Trophoblast cell (in vitro differentiated cells and primary cell): Measurements from ENCODE around the gene STOM.
A peak's percentile ranks its signal among the peaks of the same experiment; 100 is the strongest.

Experiments
- DNase-seq, 2 donors: peaks; one replicate each; pipeline ENCODE4 v3.0.0-alpha.2; 2016
- H2AFZ ChIP-seq: 2 replicates; pipeline ENCODE4 v1.6.1; 2013; ENCODE audit warnings: low read length, moderate library complexity, mild to moderate bottlenecking; ENCODE audit not compliant: insufficient read depth, poor library complexity
- H2AK5ac ChIP-seq: 2 replicates; pipeline ENCODE4 v1.6.1; 2013; ENCODE audit warnings: mild to moderate bottlenecking, low read length
- H2BK120ac ChIP-seq: 2 replicates; pipeline ENCODE4 v1.6.1; 2013; ENCODE audit warnings: low read length, mild to moderate bottlenecking, moderate library complexity; ENCODE audit not compliant: insufficient read depth, poor library complexity
- H2BK12ac ChIP-seq: 2 replicates; pipeline ENCODE4 v1.6.1; 2013; ENCODE audit warnings: mild to moderate bottlenecking, low read length, moderate library complexity
- H2BK5ac ChIP-seq: 2 replicates; pipeline ENCODE4 v1.6.1; 2013; ENCODE audit warnings: low read length, low read depth, moderate library complexity, mild to moderate bottlenecking; ENCODE audit not compliant: poor library complexity
- H3K14ac ChIP-seq: 2 replicates; pipeline ENCODE4 v1.6.1; 2013; ENCODE audit warnings: mild to moderate bottlenecking, low read length
- H3K18ac ChIP-seq: 2 replicates; pipeline ENCODE4 v1.6.1; 2013; ENCODE audit warnings: mild to moderate bottlenecking, low read length
- H3K23ac ChIP-seq: 2 replicates; pipeline ENCODE4 v1.6.1; 2013; ENCODE audit warnings: low read length
- H3K27ac ChIP-seq: 2 replicates; pipeline ENCODE4 v1.5.1; 2013; ENCODE audit warnings: low read depth, mild to moderate bottlenecking, inconsistent platforms, low read length, moderate library complexity
- H3K27me3 ChIP-seq: 2 replicates; pipeline ENCODE4 v1.6.1; 2013; ENCODE audit warnings: inconsistent platforms, mild to moderate bottlenecking, low read length, moderate library complexity; ENCODE audit not compliant: insufficient read depth
- H3K36me3 ChIP-seq, 2 experiments: 1 replicate in 1 of 2; 2 replicates in 1 of 2; pipeline ENCODE4 v1.6.1; 2013; ENCODE audit warnings: low read length in 2 of 2, mild to moderate bottlenecking in 2 of 2, moderate library complexity in 1 of 2; ENCODE audit not compliant: insufficient read depth in 2 of 2, control insufficient read depth in 1 of 2
- H3K4ac ChIP-seq: 2 replicates; pipeline ENCODE4 v1.6.1; 2013; ENCODE audit warnings: low read depth, mild to moderate bottlenecking, low read length, moderate library complexity
- H3K4me1 ChIP-seq, 2 experiments: 1 replicate in 1 of 2; 2 replicates in 1 of 2; pipeline ENCODE4 v1.6.1; 2013; ENCODE audit warnings: low read length in 2 of 2, mild to moderate bottlenecking in 2 of 2, moderate library complexity in 1 of 2; ENCODE audit not compliant: insufficient read depth in 2 of 2, control insufficient read depth in 1 of 2
- H3K4me2 ChIP-seq: 2 replicates; pipeline ENCODE4 v1.6.1; 2013; ENCODE audit warnings: inconsistent platforms, mild to moderate bottlenecking, low read length, moderate library complexity
- H3K4me3 ChIP-seq: 2 replicates; pipeline ENCODE4 v1.5.1; 2013; ENCODE audit warnings: mild to moderate bottlenecking, low read depth, low read length, inconsistent platforms
- H3K79me1 ChIP-seq: one replicate; pipeline ENCODE4 v1.6.1; 2013; ENCODE audit warnings: low read length
- H3K79me2 ChIP-seq: 2 replicates; pipeline ENCODE4 v1.6.1; 2013; ENCODE audit warnings: low read length, mild to moderate bottlenecking; ENCODE audit not compliant: control insufficient read depth, insufficient read depth, poor library complexity
- H3K9ac ChIP-seq: 2 replicates; pipeline ENCODE4 v1.6.1; 2013; ENCODE audit warnings: mild to moderate bottlenecking, low read length
- H3K9me3 ChIP-seq: 2 replicates; pipeline ENCODE4 v1.6.1; 2013; ENCODE audit warnings: low read depth, mild to moderate bottlenecking, control low read depth, inconsistent platforms, low read length; ENCODE audit not compliant: insufficient read depth
- H4K12ac ChIP-seq: 2 replicates; pipeline ENCODE4 v1.6.1; 2013; ENCODE audit warnings: low read depth, mild to moderate bottlenecking, low read length, moderate library complexity
- H4K8ac ChIP-seq: 2 replicates; pipeline ENCODE4 v1.6.1; 2013; ENCODE audit warnings: low read depth, mild to moderate bottlenecking, low read length, moderate library complexity
- H4K91ac ChIP-seq: one replicate; pipeline ENCODE4 v1.6.1; 2013; ENCODE audit warnings: low read depth, mild to moderate bottlenecking, low read length, moderate library complexity
- WGBS: extraction: QIAGEN DNeasy Blood & Tissue Kit; methylation state at CpG from one replicate; pipeline ENCODE4 v1.1.7; 2013; ENCODE audit warnings: missing lambda C conversion rate; ENCODE audit not compliant: insufficient read length, insufficient coverage; ENCODE audit errors: extremely low coverage; 5-methylcytosine and 5-hydroxymethylcytosine counted together

The STOM gene

DNA sequence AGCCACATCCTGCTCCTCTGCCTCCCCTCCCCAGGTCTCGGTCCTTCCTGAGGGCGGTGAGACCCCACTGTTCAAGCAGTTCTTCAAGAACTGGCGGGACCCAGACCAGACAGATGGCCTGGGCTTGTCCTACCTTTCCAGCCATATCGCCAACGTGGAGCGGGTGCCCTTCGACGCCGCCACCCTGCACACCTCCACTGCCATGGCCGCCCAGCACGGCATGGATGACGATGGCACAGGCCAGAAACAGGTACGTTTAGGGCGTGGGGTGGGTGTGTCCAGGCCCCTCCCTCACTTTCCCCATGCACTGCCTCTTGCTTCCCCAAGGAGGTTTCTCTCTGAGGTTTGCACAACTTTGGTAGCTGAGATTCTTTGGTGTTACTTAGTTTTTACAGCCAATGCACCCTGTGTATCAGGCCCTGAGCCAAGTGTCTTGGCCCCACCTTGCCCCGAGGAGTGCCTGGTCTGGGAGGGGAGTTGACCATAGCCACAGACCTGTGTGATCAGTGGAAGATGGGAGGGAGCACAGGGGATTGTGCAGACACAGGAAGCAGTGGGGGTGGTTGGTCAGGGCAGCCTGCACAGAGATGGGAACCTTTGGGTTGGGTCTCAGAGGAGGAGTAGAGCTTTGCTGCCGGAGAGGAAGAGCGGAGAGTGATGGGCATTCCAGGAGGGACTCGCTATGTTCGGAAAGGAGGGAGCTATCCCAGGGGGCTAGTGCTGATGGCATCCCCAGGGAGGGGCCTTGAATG is 51.2 kb downstream of the STOM start:
- Histone ChIP-seq H3K4me2 (no peak overlapping the region), H4K8ac (no peak overlapping the region), H3K9me3 (peaks cover 1% of the 10 kb centered on the region), H3K27me3 (no peaks in the 10 kb centered on the region), H3K36me3 (peaks cover 33 to 45% of the 10 kb centered on the region in 2 experiments), H2AFZ (no peak overlapping the region), H3K9ac (peak overlapping the region; percentile 63), H2BK12ac (no peak overlapping the region), H3K79me2 (no peaks in the 10 kb centered on the region), H4K12ac (no peak overlapping the region), H2AK5ac (no peak overlapping the region), H3K14ac (no peak overlapping the region), H2BK120ac (no peak overlapping the region), H3K4me3 (no peak overlapping the region), H3K27ac (no peak overlapping the region), H3K18ac (no peak overlapping the region), H3K4me1 (no peaks in the 10 kb centered on the region), H2BK5ac (no peak overlapping the region), H3K23ac (no peak overlapping the region), H4K91ac (no peak overlapping the region), H3K4ac (no peak overlapping the region), H3K79me1 (no peaks in the 10 kb centered on the region)
- DNase-seq, result no peak
- no CpG with 5 or more reads among the region's 19 CpGs for WGBS

DNA sequence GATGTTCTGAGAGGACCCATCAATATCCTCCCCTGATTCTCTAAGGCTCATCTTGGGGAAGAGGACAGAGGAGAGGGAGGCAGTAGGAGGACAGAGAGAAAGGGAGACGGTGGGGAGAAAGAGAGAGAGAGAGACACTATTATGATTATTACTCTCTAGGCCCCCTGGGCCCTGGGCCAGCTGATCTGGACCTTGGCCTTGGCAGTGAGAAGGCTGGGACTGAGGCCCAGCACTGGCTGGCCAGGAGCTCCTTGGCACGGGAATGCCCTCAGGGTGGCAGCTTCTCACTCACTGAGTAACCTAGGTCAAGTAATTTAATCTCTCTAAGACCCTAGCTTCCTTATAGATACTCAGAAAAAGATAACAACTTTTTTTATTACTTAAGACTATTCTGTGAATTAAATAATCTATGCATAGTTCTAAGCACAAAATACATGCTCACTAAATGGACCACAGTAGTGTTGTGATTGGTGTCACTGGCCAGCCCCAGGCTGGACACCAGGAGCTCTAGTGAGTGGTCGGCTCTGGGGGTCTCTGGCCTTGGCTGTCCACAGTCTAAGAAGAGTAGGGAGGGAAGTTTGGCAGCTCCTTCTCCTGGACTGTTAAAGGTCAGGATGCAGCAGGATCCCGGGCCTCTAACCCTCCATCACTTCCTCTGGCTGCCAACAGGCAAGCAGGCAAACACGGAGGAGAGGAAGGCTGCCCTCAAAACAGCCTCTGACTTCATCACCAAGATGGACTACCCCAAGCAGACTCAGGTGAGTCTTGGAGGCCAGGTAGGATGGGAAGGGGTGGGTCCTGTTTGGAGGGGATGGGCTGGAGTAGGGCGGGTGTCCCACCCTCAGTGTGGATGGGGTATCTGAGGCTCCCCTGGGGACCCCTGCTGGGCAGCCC is 52.1 kb downstream of the STOM start:
- no peak for DNase-seq
- Histone ChIP-seq H2AK5ac (no peak overlapping the region), H3K79me1 (no peaks in the 10 kb centered on the region), H3K4me1 (no peaks in the 10 kb centered on the region), H2BK12ac (no peak overlapping the region), H2BK5ac (no peak overlapping the region), H4K12ac (no peak overlapping the region), H4K8ac (no peak overlapping the region), H2BK120ac (no peak overlapping the region), H3K18ac (no peak overlapping the region), H3K23ac (no peak overlapping the region), H3K27me3 (no peaks in the 10 kb centered on the region), H2AFZ (no peak overlapping the region), H4K91ac (no peak overlapping the region), H3K4me2 (no peak overlapping the region), H3K27ac (no peak overlapping the region), H3K79me2 (no peaks in the 10 kb centered on the region), H3K9me3 (peaks cover 1% of the 10 kb centered on the region), H3K4me3 (no peak overlapping the region), H3K36me3 (peaks cover 39 to 51% of the 10 kb centered on the region in 2 experiments), H3K14ac (no peak overlapping the region), H3K9ac (no peak overlapping the region), H3K4ac (no peak overlapping the region)
- no CpG with 5 or more reads among the region's 6 CpGs for WGBS

DNA sequence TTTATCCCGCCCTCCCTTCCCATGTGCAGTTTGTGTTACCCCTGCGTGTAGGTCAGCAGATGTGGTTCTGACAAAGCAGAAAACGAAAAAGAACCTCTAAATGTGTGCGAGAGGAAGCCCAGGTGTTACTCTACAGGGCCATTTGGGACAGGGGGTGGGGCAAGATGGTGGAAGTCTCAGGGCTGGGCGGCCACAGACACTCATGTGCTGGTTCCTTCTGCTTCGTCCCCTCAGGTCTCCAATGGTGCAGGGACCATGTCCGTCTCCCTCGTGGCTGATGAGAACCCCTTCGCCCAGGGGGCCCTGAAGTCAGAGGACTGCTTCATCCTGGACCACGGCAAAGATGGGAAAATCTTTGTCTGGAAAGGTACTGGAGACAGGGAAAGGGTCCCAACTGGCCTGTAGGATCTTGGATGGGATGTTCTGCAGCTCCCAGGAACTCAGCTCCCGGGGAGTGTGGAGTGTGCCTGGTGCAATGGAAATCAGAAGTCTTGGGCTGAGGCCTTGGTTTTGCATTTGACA is 53.1 kb downstream of the STOM start:
- no peak overlapping the region for H2BK5ac ChIP-seq
- no peak overlapping the region for H2AFZ ChIP-seq
- no peak overlapping the region for H2AK5ac ChIP-seq
- no CpG with 5 or more reads among the region's 11 CpGs for WGBS
- DNase-seq, result no peak
- H3K79me1 ChIP-seq, result no peaks in the 10 kb centered on the region
- H3K79me2 ChIP-seq, result no peaks in the 10 kb centered on the region
- H3K4me3 ChIP-seq, result no peak overlapping the region
- H3K27me3 ChIP-seq, result no peaks in the 10 kb centered on the region
- H2BK120ac ChIP-seq, result no peak overlapping the region
- no peak overlapping the region for H3K4me2 ChIP-seq
- H3K36me3 ChIP-seq, result peaks cover 48 to 55% of the 10 kb centered on the region in 2 experiments
- H3K4me1 ChIP-seq, result no peaks in the 10 kb centered on the region
- no peak overlapping the region for H3K4ac ChIP-seq
- H3K27ac ChIP-seq, result no peak overlapping the region
- no peak overlapping the region for H2BK12ac ChIP-seq
- no peak overlapping the region for H3K9ac ChIP-seq
- no peak overlapping the region for H4K91ac ChIP-seq
- H3K23ac ChIP-seq, result no peak overlapping the region
- H3K9me3 ChIP-seq, result peaks cover 1% of the 10 kb centered on the region
- H4K12ac ChIP-seq, result no peak overlapping the region
- no peak overlapping the region for H3K18ac ChIP-seq
- no peak overlapping the region for H4K8ac ChIP-seq
- no peak overlapping the region for H3K14ac ChIP-seq

DNA sequence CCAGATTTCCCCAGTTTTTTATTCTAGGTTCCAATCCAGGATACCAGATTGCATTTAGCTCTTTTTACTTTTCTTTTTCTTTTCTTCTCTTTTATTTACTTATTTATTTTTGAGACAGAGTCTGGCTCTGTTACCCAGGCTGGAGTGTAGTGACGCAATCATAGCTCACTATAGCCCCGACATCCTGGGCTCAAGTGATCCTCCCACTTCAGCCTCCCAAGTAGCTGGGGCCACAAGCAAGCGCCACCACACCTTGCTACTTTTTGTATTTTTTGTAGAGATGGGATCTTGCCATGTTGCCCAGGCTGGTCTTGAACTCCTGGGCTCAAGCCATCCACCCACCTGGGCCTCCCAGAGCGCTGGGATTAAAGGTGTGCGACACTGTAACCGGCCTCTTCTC is 53.7 kb downstream of the STOM start:
- H2AK5ac ChIP-seq, result no peak overlapping the region
- no peak overlapping the region for H3K27ac ChIP-seq
- no peaks in the 10 kb centered on the region for H3K4me1 ChIP-seq
- H3K23ac ChIP-seq, result no peak overlapping the region
- H2AFZ ChIP-seq, result no peak overlapping the region
- H2BK120ac ChIP-seq, result no peak overlapping the region
- H2BK12ac ChIP-seq, result no peak overlapping the region
- DNase-seq, result no peak
- H3K79me2 ChIP-seq, result no peaks in the 10 kb centered on the region
- H3K18ac ChIP-seq, result no peak overlapping the region
- H3K4me2 ChIP-seq, result no peak overlapping the region
- H3K27me3 ChIP-seq, result no peaks in the 10 kb centered on the region
- H4K8ac ChIP-seq, result no peak overlapping the region
- peaks cover 49 to 59% of the 10 kb centered on the region in 2 experiments for H3K36me3 ChIP-seq
- H3K4ac ChIP-seq, result no peak overlapping the region
- no peak overlapping the region for H3K14ac ChIP-seq
- no peaks in the 10 kb centered on the region for H3K79me1 ChIP-seq
- H3K9me3 ChIP-seq, result peaks cover 1% of the 10 kb centered on the region
- H4K12ac ChIP-seq, result no peak overlapping the region
- WGBS, result no CpG with 5 or more reads among the region's 6 CpGs
- H2BK5ac ChIP-seq, result no peak overlapping the region
- no peak overlapping the region for H3K9ac ChIP-seq
- no peak overlapping the region for H4K91ac ChIP-seq
- H3K4me3 ChIP-seq, result no peak overlapping the region
